K562 (cell line): ENCODE data around the gene DHDH. TPM values are rescaled to one million over a fixed set of nuclear protein-coding genes. Genes with fewer than 3 reads are reported as not detected.

Experiments
- ATAC-seq: fragments of 200-7000 bp; cut with Tn5 transposase; 3 replicates; pipeline ENCODE4 v1.9.1; 2020; ENCODE audit warnings: moderate library complexity
- BruUV-seq: library from RNA; stranded (reverse); fragments of 400-500 nt; replicated peaks from 2 replicates; lab custom pipeline; 2021; lab: Mats Ljungman, UMichigan
- CTCF ChIA-PET: fragments of 300-600 bp; formaldehyde crosslinking; extraction: SDS; loops from one replicate; lab custom pipeline; 2021; ENCODE audit warnings: low intra/inter-chr PET ratio; lab: Yijun Ruan, JAX
- POLR2A ChIA-PET: fragments of 300-600, 350-650 bp; sonication (Branson Sonifier 250); formaldehyde crosslinking; extraction: SDS; loops from one replicate; lab custom pipeline; 2021; ENCODE audit warnings: antibody characterized with exemption, inconsistent platforms; lab: Yijun Ruan, JAX
- DNase-seq, 4 experiments: peaks; one replicate each; pipeline versions ENCODE4 v3.0.0 to v3.0.0-alpha.2; 2011 to 2018; ENCODE audit warnings: low spot score in 3 of 4, mixed read lengths in 3 of 4; ENCODE audit errors: extremely low read depth in 1 of 4
- FAIRE-seq: peaks from 2 replicates; lab custom pipeline; 2011; peaks lifted over from hg19 to GRCh38; lab: Jason Lieb, UNC
- H2AFZ ChIP-seq: 2 replicates; pipeline ENCODE4 v1.6.0; 2011; ENCODE audit warnings: low read depth, low read length, control low read depth, inconsistent platforms
- H3K27ac ChIP-seq: fragments of 200-600 bp; 3 replicates; pipeline ENCODE4 v1.8.0; 2011; ENCODE audit warnings: low read depth, mild to moderate bottlenecking, control low read depth, inconsistent platforms, low read length, moderate library complexity, mixed read lengths; ENCODE audit errors: extremely low read depth
- H3K27me3 ChIP-seq, 2 experiments: fragments of 300-600 bp in 1 of 2; 2 replicates in 1 of 2; 3 replicates in 1 of 2; pipeline versions ENCODE4 v1.6.0 to v1.8.0; 2011; ENCODE audit warnings: inconsistent platforms in 2 of 2, low read length in 2 of 2, mild to moderate bottlenecking in 1 of 2, mixed read lengths in 1 of 2, moderate library complexity in 1 of 2; ENCODE audit not compliant: control insufficient read depth in 2 of 2, insufficient read depth in 2 of 2
- H3K36me3 ChIP-seq: fragments of 300-600 bp; 3 replicates; pipeline ENCODE4 v1.8.0; 2011; ENCODE audit warnings: mild to moderate bottlenecking, low read length, inconsistent platforms; ENCODE audit not compliant: control insufficient read depth, insufficient read depth
- H3K4me1 ChIP-seq, 2 experiments: fragments of 200-600 bp in 1 of 2; replicated peaks in 1 of 2; 2 replicates in 1 of 2; 3 replicates in 1 of 2; pipeline versions ENCODE4 v1.5.1 to v1.8.0; 2011; ENCODE audit warnings: inconsistent platforms in 2 of 2, low read length in 2 of 2, mild to moderate bottlenecking in 1 of 2, mixed read lengths in 1 of 2, moderate library complexity in 1 of 2; ENCODE audit not compliant: control insufficient read depth in 2 of 2, insufficient read depth in 2 of 2
- H3K4me2 ChIP-seq: 2 replicates; pipeline ENCODE4 v1.6.1; 2011; ENCODE audit warnings: low read length, control low read depth, inconsistent platforms, mixed read lengths; ENCODE audit not compliant: insufficient read depth
- H3K4me3 ChIP-seq: fragments of 200-600 bp; sonication (generic), shearing (Covaris generic); 2 replicates; pipeline ENCODE4 v1.5.1; 2016; ENCODE audit warnings: control low read depth, inconsistent platforms
- H3K79me2 ChIP-seq: fragments of 200-600 bp; 3 replicates; pipeline ENCODE4 v1.8.0; 2011; ENCODE audit warnings: low read length, inconsistent platforms; ENCODE audit not compliant: control insufficient read depth, insufficient read depth
- H3K9ac ChIP-seq, 2 experiments: 2 replicates each; pipeline versions ENCODE4 v1.6.0 to v1.6.1; 2011; ENCODE audit warnings: low read depth in 2 of 2, low read length in 2 of 2, control low read depth in 1 of 2, inconsistent platforms in 1 of 2, mild to moderate bottlenecking in 1 of 2, mixed read lengths in 1 of 2; ENCODE audit not compliant: insufficient read depth in 1 of 2
- H3K9me1 ChIP-seq: one replicate; pipeline ENCODE4 v1.6.0; 2011; ENCODE audit warnings: inconsistent platforms, mild to moderate bottlenecking, low read length, moderate library complexity; ENCODE audit not compliant: control insufficient read depth, insufficient read depth
- H3K9me3 ChIP-seq: replicated peaks from 2 replicates; pipeline ENCODE4 v1.5.1; 2011; ENCODE audit warnings: low read depth, low read length, inconsistent platforms; ENCODE audit not compliant: control insufficient read depth, insufficient read depth
- H4K20me1 ChIP-seq: replicated peaks from 2 replicates; pipeline ENCODE4 v1.6.1; 2011; ENCODE audit warnings: low read length, inconsistent platforms, mixed read lengths; ENCODE audit not compliant: control insufficient read depth, insufficient read depth
- KLF10 ChIP-seq: fragments of 250-450 bp; sonication (Bioruptor Pico); IDR thresholded peaks from 2 replicates; pipeline ENCODE4 v1.6.1; 2021; ENCODE audit warnings: matching md5 sums
- POLR2G ChIP-seq: fragments of 200-400 bp; formaldehyde crosslinking; IDR thresholded peaks from 2 replicates; pipeline ENCODE4 v1.6.1; 2017; ENCODE audit warnings: low read depth, mild to moderate bottlenecking, antibody characterized with exemption, low read length, moderate library complexity
- RBFOX2 ChIP-seq: fragments of 200-400 bp; formaldehyde crosslinking; IDR thresholded peaks from 2 replicates; pipeline ENCODE4 v1.6.1; 2017; ENCODE audit warnings: low read depth, mild to moderate bottlenecking, low read length, moderate library complexity
- SUPT5H ChIP-seq: fragments of 450-650 bp; IDR thresholded peaks from 2 replicates; pipeline ENCODE4 v1.6.1; 2016
- TRIM24 ChIP-seq, 2 experiments: fragments of 450-650 bp; IDR thresholded peaks; 2 replicates each; pipeline ENCODE4 v1.6.1; 2016
- ZNF583 ChIP-seq: fragments of 250-450 bp; sonication (Bioruptor Pico); IDR thresholded peaks from 2 replicates; pipeline ENCODE4 v1.4.0; 2020
- WGBS: fragments of 100-300 bp; shearing (Covaris generic); methylation state at CpG from one replicate; pipeline ENCODE4 v1.1.6; 2016; ENCODE audit warnings: low coverage, mixed read lengths; ENCODE audit not compliant: insufficient coverage; ENCODE audit errors: missing lambda C conversion rate; 5-methylcytosine and 5-hydroxymethylcytosine counted together
- in situ Hi-C: fragments of 300-500 bp; cut with MboI; formaldehyde crosslinking; loops from 4 replicates; pipeline ENCODE4 v1.15.0; 2018; ENCODE audit warnings: inconsistent platforms, mixed read lengths
- intact Hi-C: fragments of 100-400 bp; cut with micrococcal nuclease; formaldehyde crosslinking; loops from 2 replicates; pipeline ENCODE4 v1.14.2; 2022
- polyA plus RNA-seq, 8 experiments: library from polyadenylated mRNA; depleted of rRNA in 4 of 8; stranded (reverse) in 5 of 8; unstranded in 3 of 8; fragments of >200 nt; fragmentation: Nextera tagmentation in 2 of 8; fragmentation: Illumina TruSeq in 1 of 8; extraction: Ambion mirVana in 2 of 8; extraction: Trizol in 1 of 8; gene quantifications; 2 replicates each; pipeline versions ENCODE4 v1.2.1 to v1.2.3, GENCODE V29; 2011 to 2014; ENCODE audit warnings: inconsistent platforms in 1 of 8, missing spikeins in 1 of 8
- total RNA-seq, 7 experiments: library from RNA; depleted of rRNA in 6 of 7; stranded (reverse); fragments of >200 nt in 6 of 7; fragmentation: Illumina TruSeq in 2 of 7; extraction: Trizol in 2 of 7; gene quantifications; 2 replicates each; pipeline versions ENCODE4 v1.2.1 to v1.2.3, GENCODE V29; 2011 to 2021; ENCODE audit warnings: low replicate concordance in 1 of 7

Gene DHDH
- total and polyA plus RNA-seq, 9 of the 15 experiments (the other 6 are each of a cell fraction or from before 2014, with no cell fraction given) = 0.37 to 1.9 (median 0.87) TPM

- no peak for TF ChIP-seq TRIM24 (IDR thresholded peaks at IDR 0.05)
- TF ChIP-seq, all 486 proteins: peak for 7
These were observed 11.6 kb upstream of the DHDH start (continued) for GRCh38 chr19:48921721-48922500.

- no peak overlapping the region for H3K27ac ChIP-seq
- H3K9me1 ChIP-seq = no peaks in the 10 kb centered on the region
- DNase-seq = no peak
- ChIA-PET CTCF (no interaction called here), POLR2A (interaction anchor here (1.0 to 3.5 kb wide), 3 partner anchors 10 to 48 kb away, joined by 3 to 19 read pairs (median 4); partner anchors contain the start of gene DHDH)
- no peak overlapping the region for H3K9ac ChIP-seq
- TSS peak; percentile 83 for BruUV-seq
- peaks cover 55% of the 10 kb centered on the region; the same call in 2 of the 3 replicates for H3K36me3 ChIP-seq
- 88% methylated on average over 18 of the region's 18 CpGs for WGBS
- TF ChIP-seq ZNF583 (CRISPR knock-in tag) (no peak), POLR2G (0 out of 2 replicates have a peak, but pooled peaks have one; percentile 36), KLF10 (CRISPR knock-in tag) (no peak), SUPT5H (peak; percentile 16; the same call in 1 of the 2 replicates), RBFOX2 (peak; percentile 46)
- TF ChIP-seq, all 486 proteins: peak for 3
- Histone ChIP-seq H2AFZ (no peak overlapping the region), H3K9me3 (no peaks in the 10 kb centered on the region), H3K4me3 (no peak overlapping the region), H3K79me2 (no peaks in the 10 kb centered on the region), H3K27me3 (no peaks in the 10 kb centered on the region), H3K4me1 (peaks cover 10 to 16% of the 10 kb centered on the region in 2 experiments; a peak in 4 of 5 replicates), H4K20me1 (no peaks in the 10 kb centered on the region), H3K4me2 (no peak overlapping the region)
- in situ Hi-C loops = no loop called here
- FAIRE-seq (no peak), ATAC-seq (no peak)
- intact Hi-C loops = no loop called here
These were observed 10.7 kb upstream of the DHDH start for GRCh38 chr19:48922548-48923490.
